ENCODE measurements around the gene WDFY4.

WDFY4 gene

GRCh38 chr10:48938281-48938680 is 253.6 kb downstream of the WDFY4 start:
- no peak overlapping the region for H3K18ac ChIP-seq (ENCODE audit: low read length)
- no peak overlapping the region for H3K4me2 ChIP-seq (ENCODE audit: low read length)
- no peak overlapping the region for H4K8ac ChIP-seq (ENCODE audit: low read depth, low read length)
- H3K4ac ChIP-seq (ENCODE audit: low read depth, low read length) = no peak overlapping the region
- no peaks in the 10 kb centered on the region for H3K27me3 ChIP-seq (ENCODE audit: insufficient read depth, low read length, poor library complexity)
- H2BK15ac ChIP-seq (replicated peaks; ENCODE audit: low read depth) = no peak overlapping the region
- H2AK5ac ChIP-seq (ENCODE audit: low read length) = no peak overlapping the region
- no peak overlapping the region for H3K23ac ChIP-seq (ENCODE audit: low read length)
- no peak overlapping the region for H4K5ac ChIP-seq (ENCODE audit: low read length)
- no peaks in the 10 kb centered on the region for H3K79me2 ChIP-seq (ENCODE audit: control insufficient read depth, insufficient read depth, low read length)
- H2BK5ac ChIP-seq (ENCODE audit: low read length) = no peak overlapping the region
- H2BK120ac ChIP-seq (ENCODE audit: low read depth, low read length) = no peak overlapping the region
- DNase-seq = no peak
- H3K27ac ChIP-seq (ENCODE audit: low read depth, low read length) = no peak overlapping the region
- H3K36me3 ChIP-seq (ENCODE audit: control insufficient read depth, insufficient read depth, low read length) = no peaks in the 10 kb centered on the region
- H3K79me1 ChIP-seq (ENCODE audit: low read length) = no peaks in the 10 kb centered on the region
- H3K4me3 ChIP-seq (ENCODE audit: low read length) = no peak overlapping the region
- H3K56ac ChIP-seq (ENCODE audit: low read length) = no peak overlapping the region
- no peak overlapping the region for H3K9ac ChIP-seq (ENCODE audit: low read length)
- WGBS (ENCODE audit: extremely low coverage, insufficient coverage, low lambda C conversion rate) = no CpG with 5 or more reads among the region's 2 CpGs
- H3K4me1 ChIP-seq (ENCODE audit: control insufficient read depth, low read depth, low read length) = no peaks in the 10 kb centered on the region

GRCh38 chr10:48938990-48939536 is 254.4 kb downstream of the WDFY4 start:
- Histone ChIP-seq H2AK5ac (ENCODE audit: low read length) (no peak overlapping the region), H3K18ac (ENCODE audit: low read length) (no peak overlapping the region), H2BK120ac (ENCODE audit: low read depth, low read length) (no peak overlapping the region), H4K5ac (ENCODE audit: low read length) (no peak overlapping the region), H4K8ac (ENCODE audit: low read depth, low read length) (no peak overlapping the region), H2BK15ac (replicated peaks; ENCODE audit: low read depth) (no peak overlapping the region), H3K56ac (ENCODE audit: low read length) (no peak overlapping the region), H3K4me1 (ENCODE audit: control insufficient read depth, low read depth, low read length) (no peaks in the 10 kb centered on the region), H3K36me3 (ENCODE audit: control insufficient read depth, insufficient read depth, low read length) (no peaks in the 10 kb centered on the region), H3K27ac (ENCODE audit: low read depth, low read length) (no peak overlapping the region), H3K4ac (ENCODE audit: low read depth, low read length) (no peak overlapping the region), H3K9ac (ENCODE audit: low read length) (no peak overlapping the region), H2BK5ac (ENCODE audit: low read length) (no peak overlapping the region), H3K79me2 (ENCODE audit: control insufficient read depth, insufficient read depth, low read length) (no peaks in the 10 kb centered on the region), H3K23ac (ENCODE audit: low read length) (no peak overlapping the region), H3K79me1 (ENCODE audit: low read length) (no peaks in the 10 kb centered on the region), H3K4me2 (ENCODE audit: low read length) (no peak overlapping the region), H3K27me3 (ENCODE audit: insufficient read depth, low read length, poor library complexity) (no peaks in the 10 kb centered on the region), H3K4me3 (ENCODE audit: low read length) (no peak overlapping the region)
- no CpG with 5 or more reads among the region's 6 CpGs for WGBS (ENCODE audit: extremely low coverage, insufficient coverage, low lambda C conversion rate)
- no peak for DNase-seq

DNA sequence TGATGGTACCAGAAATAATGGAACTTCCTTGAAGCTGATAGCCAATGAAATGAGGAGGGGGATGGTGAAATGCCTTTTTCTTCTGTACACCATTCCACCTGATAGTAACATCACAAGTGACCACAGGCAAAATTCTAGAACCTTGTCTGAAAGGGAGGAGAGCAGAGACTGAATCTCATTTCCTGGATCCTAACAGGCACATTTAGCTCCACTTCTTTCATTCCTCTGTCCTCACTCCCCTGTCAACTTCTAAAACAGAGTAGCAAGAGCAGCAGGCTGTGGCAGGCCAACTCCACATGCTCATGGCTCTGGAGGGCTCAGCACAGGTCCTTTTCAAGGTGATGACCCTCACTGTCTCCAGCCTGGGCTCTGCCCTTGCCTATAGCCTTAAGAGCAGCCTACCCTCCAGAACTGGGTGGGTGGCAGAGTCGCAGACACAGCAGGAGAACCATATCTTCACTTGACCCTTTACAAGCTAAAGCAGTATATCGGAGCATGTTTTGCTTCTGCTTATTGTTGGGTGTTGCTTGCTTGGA is 255.2 kb downstream of the WDFY4 start, which contains the start of gene LRRC18:
TSS of gene LRRC18 (minus strand) at position 51 of the 536 bp plus-strand sequence. CDS start 25,685 bp downstream, outside the sequence.
- Histone ChIP-seq H2AK5ac (ENCODE audit: low read length) (no peak within 1 kb of the TSS), H3K4me3 (ENCODE audit: low read length) (no peak within 1 kb of the TSS), H3K4ac (ENCODE audit: low read depth, low read length) (no peak within 1 kb of the TSS), H3K27me3 (ENCODE audit: insufficient read depth, low read length, poor library complexity) (no peaks in the 10 kb centered on the region), H2BK5ac (ENCODE audit: low read length) (no peak within 1 kb of the TSS), H3K27ac (ENCODE audit: low read depth, low read length) (no peak within 1 kb of the TSS), H3K4me1 (ENCODE audit: control insufficient read depth, low read depth, low read length) (no peaks in the 10 kb centered on the region), H2BK15ac (replicated peaks; ENCODE audit: low read depth) (no peak within 1 kb of the TSS), H3K9ac (ENCODE audit: low read length) (no peak within 1 kb of the TSS), H3K4me2 (ENCODE audit: low read length) (no peak within 1 kb of the TSS), H4K5ac (ENCODE audit: low read length) (no peak within 1 kb of the TSS), H3K79me1 (ENCODE audit: low read length) (no peaks in the 10 kb centered on the region), H2BK120ac (ENCODE audit: low read depth, low read length) (no peak within 1 kb of the TSS), H3K56ac (ENCODE audit: low read length) (no peak within 1 kb of the TSS), H3K18ac (ENCODE audit: low read length) (no peak within 1 kb of the TSS), H3K36me3 (ENCODE audit: control insufficient read depth, insufficient read depth, low read length) (no peaks in the 10 kb centered on the region), H3K79me2 (ENCODE audit: control insufficient read depth, insufficient read depth, low read length) (no peaks in the 10 kb centered on the region), H3K23ac (ENCODE audit: low read length) (no peak within 1 kb of the TSS), H4K8ac (ENCODE audit: low read depth, low read length) (no peak within 1 kb of the TSS)
- WGBS (ENCODE audit: extremely low coverage, insufficient coverage, low lambda C conversion rate) = no CpG with 5 or more reads among the region's 2 CpGs
- DNase-seq = no peak

- Histone ChIP-seq H3K27ac (ENCODE audit: low read depth, low read length) (no peak overlapping the region), H3K79me1 (ENCODE audit: low read length) (no peaks in the 10 kb centered on the region), H3K4me2 (ENCODE audit: low read length) (no peak overlapping the region), H4K8ac (ENCODE audit: low read depth, low read length) (no peak overlapping the region), H2BK15ac (replicated peaks; ENCODE audit: low read depth) (no peak overlapping the region), H2BK5ac (ENCODE audit: low read length) (no peak overlapping the region), H3K36me3 (ENCODE audit: control insufficient read depth, insufficient read depth, low read length) (no peaks in the 10 kb centered on the region), H2AK5ac (ENCODE audit: low read length) (no peak overlapping the region), H3K9ac (ENCODE audit: low read length) (no peak overlapping the region), H2BK120ac (ENCODE audit: low read depth, low read length) (no peak overlapping the region), H3K18ac (ENCODE audit: low read length) (no peak overlapping the region), H3K79me2 (ENCODE audit: control insufficient read depth, insufficient read depth, low read length) (no peaks in the 10 kb centered on the region), H3K4me3 (ENCODE audit: low read length) (no peak overlapping the region), H3K27me3 (ENCODE audit: insufficient read depth, low read length, poor library complexity) (no peaks in the 10 kb centered on the region), H3K4ac (ENCODE audit: low read depth, low read length) (no peak overlapping the region), H3K56ac (ENCODE audit: low read length) (no peak overlapping the region), H3K23ac (ENCODE audit: low read length) (no peak overlapping the region), H4K5ac (ENCODE audit: low read length) (no peak overlapping the region), H3K4me1 (ENCODE audit: control insufficient read depth, low read depth, low read length) (no peaks in the 10 kb centered on the region)
- no CpG with 5 or more reads among the region's 5 CpGs for WGBS (ENCODE audit: extremely low coverage, insufficient coverage, low lambda C conversion rate)
- DNase-seq = no peak
Observed at GRCh38 chr10:48940372-48940771, 255.7 kb downstream of the WDFY4 start.

- Histone ChIP-seq H3K4me2 (ENCODE audit: low read length) (no peak overlapping the region), H3K27me3 (ENCODE audit: insufficient read depth, low read length, poor library complexity) (no peaks in the 10 kb centered on the region), H2BK120ac (ENCODE audit: low read depth, low read length) (no peak overlapping the region), H4K8ac (ENCODE audit: low read depth, low read length) (no peak overlapping the region), H3K27ac (ENCODE audit: low read depth, low read length) (no peak overlapping the region), H3K4me1 (ENCODE audit: control insufficient read depth, low read depth, low read length) (no peaks in the 10 kb centered on the region), H4K5ac (ENCODE audit: low read length) (no peak overlapping the region), H3K4ac (ENCODE audit: low read depth, low read length) (no peak overlapping the region), H2BK15ac (replicated peaks; ENCODE audit: low read depth) (no peak overlapping the region), H3K79me1 (ENCODE audit: low read length) (no peaks in the 10 kb centered on the region), H3K9ac (ENCODE audit: low read length) (no peak overlapping the region), H2BK5ac (ENCODE audit: low read length) (no peak overlapping the region), H3K4me3 (ENCODE audit: low read length) (no peak overlapping the region), H3K56ac (ENCODE audit: low read length) (no peak overlapping the region), H3K18ac (ENCODE audit: low read length) (no peak overlapping the region), H3K36me3 (ENCODE audit: control insufficient read depth, insufficient read depth, low read length) (no peaks in the 10 kb centered on the region), H3K79me2 (ENCODE audit: control insufficient read depth, insufficient read depth, low read length) (no peaks in the 10 kb centered on the region), H2AK5ac (ENCODE audit: low read length) (no peak overlapping the region), H3K23ac (ENCODE audit: low read length) (no peak overlapping the region)
- no CpG with 5 or more reads among the region's 7 CpGs for WGBS (ENCODE audit: extremely low coverage, insufficient coverage, low lambda C conversion rate)
- no peak for DNase-seq
Observed at GRCh38 chr10:48940958-48941357, 256.3 kb downstream of the WDFY4 start.

All from mesendoderm (in vitro differentiated cells).